H9 (cell line): ENCODE results near the gene FXYD1. TPM values are rescaled to one million over a fixed set of nuclear protein-coding genes. Genes with fewer than 3 reads are reported as not detected.

Source experiments
- DNase-seq: peaks from one replicate; pipeline ENCODE4 v3.0.0-alpha.2; 2017
- H2AFZ ChIP-seq: one replicate; pipeline ENCODE4 v1.6.1; 2013; ENCODE audit warnings: mild to moderate bottlenecking, low read length, control low read depth, moderate library complexity
- H2AK5ac ChIP-seq: 2 replicates; pipeline ENCODE4 v1.6.1; 2013; ENCODE audit warnings: low read length, control low read depth, mixed read lengths; ENCODE audit not compliant: insufficient read length
- H2BK120ac ChIP-seq: one replicate; pipeline ENCODE4 v1.6.1; 2013; ENCODE audit warnings: low read depth, mild to moderate bottlenecking, low read length, control low read depth, inconsistent platforms; ENCODE audit not compliant: poor library complexity, severe bottlenecking
- H2BK12ac ChIP-seq: 2 replicates; pipeline ENCODE4 v1.6.1; 2013; ENCODE audit warnings: low read length, control low read depth, mixed read lengths, low read depth; ENCODE audit not compliant: insufficient read length
- H2BK15ac ChIP-seq: 2 replicates; pipeline ENCODE4 v1.6.1; 2013; ENCODE audit warnings: low read depth, low read length, control low read depth
- H2BK20ac ChIP-seq: one replicate; pipeline ENCODE4 v1.6.1; 2013; ENCODE audit warnings: low read depth, mild to moderate bottlenecking, low read length, control low read depth, inconsistent platforms; ENCODE audit not compliant: poor library complexity, severe bottlenecking
- H2BK5ac ChIP-seq: 2 replicates; pipeline ENCODE4 v1.6.1; 2013; ENCODE audit warnings: low read length, control low read depth, mixed read lengths; ENCODE audit not compliant: insufficient read length
- H3K14ac ChIP-seq: 2 replicates; pipeline ENCODE4 v1.6.1; 2013; ENCODE audit warnings: low read length, control low read depth; ENCODE audit not compliant: insufficient read depth
- H3K18ac ChIP-seq: 2 replicates; pipeline ENCODE4 v1.6.1; 2013; ENCODE audit warnings: low read depth, mild to moderate bottlenecking, mixed read lengths, low read length, control low read depth; ENCODE audit not compliant: insufficient read length
- H3K23ac ChIP-seq: 2 replicates; pipeline ENCODE4 v1.6.1; 2013; ENCODE audit warnings: low read length, control low read depth, mixed read lengths, low read depth; ENCODE audit not compliant: insufficient read length
- H3K23me2 ChIP-seq: 2 replicates; pipeline ENCODE4 v1.6.1; 2013; ENCODE audit warnings: low read depth, mild to moderate bottlenecking, mixed read lengths, low read length, control low read depth; ENCODE audit not compliant: insufficient read length, poor library complexity, severe bottlenecking
- H3K27ac ChIP-seq: 2 replicates; pipeline ENCODE4 v1.5.1; 2013; ENCODE audit warnings: low read length, control low read depth, mixed read lengths, low read depth; ENCODE audit not compliant: insufficient read length
- H3K27me3 ChIP-seq: 2 replicates; pipeline ENCODE4 v1.6.1; 2013; ENCODE audit warnings: low read length, control low read depth, inconsistent platforms; ENCODE audit not compliant: insufficient read depth
- H3K4ac ChIP-seq: 2 replicates; pipeline ENCODE4 v1.6.1; 2013; ENCODE audit warnings: low read depth, mild to moderate bottlenecking, control low read depth, inconsistent platforms, low read length, moderate library complexity
- H3K4me1 ChIP-seq: 2 replicates; pipeline ENCODE4 v1.6.1; 2013; ENCODE audit warnings: low read length, control low read depth, inconsistent platforms; ENCODE audit not compliant: insufficient read depth
- H3K4me2 ChIP-seq: 2 replicates; pipeline ENCODE4 v1.6.1; 2013; ENCODE audit warnings: low read length, control low read depth, mixed read lengths; ENCODE audit not compliant: insufficient read length, insufficient read depth
- H3K56ac ChIP-seq: 2 replicates; pipeline ENCODE4 v1.6.1; 2013; ENCODE audit warnings: low read depth, mild to moderate bottlenecking, mixed read lengths, low read length, control low read depth; ENCODE audit not compliant: insufficient read length
- H3K79me1 ChIP-seq: 2 replicates; pipeline ENCODE4 v1.6.1; 2013; ENCODE audit warnings: low read depth, mild to moderate bottlenecking, moderate library complexity, low read length, control low read depth, inconsistent platforms; ENCODE audit not compliant: insufficient read depth, poor library complexity, severe bottlenecking
- H3K79me2 ChIP-seq: 2 replicates; pipeline ENCODE4 v1.6.1; 2013; ENCODE audit warnings: low read length, control low read depth, inconsistent platforms; ENCODE audit not compliant: insufficient read depth
- H3K9ac ChIP-seq: 2 replicates; pipeline ENCODE4 v1.6.1; 2013; ENCODE audit warnings: low read length, control low read depth, mixed read lengths; ENCODE audit not compliant: insufficient read length; ENCODE audit errors: extremely low read depth
- H3K9me3 ChIP-seq: one replicate; pipeline ENCODE4 v1.6.1; 2013; ENCODE audit warnings: low read depth, low read length, inconsistent platforms; ENCODE audit not compliant: control insufficient read depth
- H3T11ph ChIP-seq: one replicate; pipeline ENCODE4 v1.6.1; 2013; ENCODE audit warnings: mild to moderate bottlenecking, low read length, control low read depth, inconsistent platforms
- H4K20me1 ChIP-seq: one replicate; pipeline ENCODE4 v1.6.1; 2013; ENCODE audit not compliant: control insufficient read depth, insufficient read length, insufficient read depth
- H4K5ac ChIP-seq: 2 replicates; pipeline ENCODE4 v1.6.1; 2013; ENCODE audit warnings: low read depth, mild to moderate bottlenecking, mixed read lengths, low read length, control low read depth; ENCODE audit not compliant: insufficient read length
- H4K8ac ChIP-seq: replicated peaks from 2 replicates; pipeline ENCODE4 v1.6.1; 2013; ENCODE audit warnings: low read length, control low read depth, mixed read lengths, low read depth; ENCODE audit not compliant: insufficient read length
- H4K91ac ChIP-seq: 2 replicates; pipeline ENCODE4 v1.6.1; 2013; ENCODE audit warnings: low read depth, mild to moderate bottlenecking, moderate library complexity, mixed read lengths, low read length, control low read depth; ENCODE audit not compliant: insufficient read length
- H3K27ac Mint-ChIP-seq, 3 experiments: 2 replicates in 2 of 3; 3 replicates in 1 of 3; pipeline ENCODE4 v1.8.0; 2020 to 2021; ENCODE audit warnings: mixed read lengths in 3 of 3, mild to moderate bottlenecking in 1 of 3, moderate library complexity in 1 of 3
- H3K27me3 Mint-ChIP-seq: 2 replicates; pipeline ENCODE4 v1.8.0; 2021; ENCODE audit warnings: low read depth, mild to moderate bottlenecking, moderate library complexity, mixed read lengths
- H3K36me3 Mint-ChIP-seq, 3 experiments: 2 replicates in 2 of 3; 3 replicates in 1 of 3; pipeline ENCODE4 v1.8.0; 2020 to 2021; ENCODE audit warnings: low read depth in 3 of 3, mixed read lengths in 3 of 3; ENCODE audit not compliant: insufficient read depth in 1 of 3
- H3K4me1 Mint-ChIP-seq, 2 experiments: 2 replicates each; pipeline ENCODE4 v1.8.0; 2020; ENCODE audit warnings: mixed read lengths in 2 of 2
- H3K4me3 Mint-ChIP-seq, 2 experiments: 2 replicates in 1 of 2; 3 replicates in 1 of 2; pipeline ENCODE4 v1.8.0; 2020 to 2021; ENCODE audit warnings: mild to moderate bottlenecking in 2 of 2, mixed read lengths in 2 of 2, moderate library complexity in 1 of 2
- H3K9me3 Mint-ChIP-seq, 2 experiments: 2 replicates in 1 of 2; 3 replicates in 1 of 2; pipeline ENCODE4 v1.8.0; 2020; ENCODE audit warnings: mild to moderate bottlenecking in 2 of 2, mixed read lengths in 2 of 2, moderate library complexity in 1 of 2
- WGBS: extraction: QIAGEN DNeasy Blood & Tissue Kit; methylation state at CpG from one replicate; pipeline ENCODE4 v1.1.7; 2013; ENCODE audit warnings: missing lambda C conversion rate, low lambda C conversion rate, mixed read lengths; ENCODE audit not compliant: insufficient read length; ENCODE audit errors: extremely low coverage; 5-methylcytosine and 5-hydroxymethylcytosine counted together
- total RNA-seq: library from RNA; stranded (reverse); gene quantifications from 2 replicates; pipeline ENCODE4 v1.2.1, GENCODE V29; 2021
- TF ChIP-seq, protein P1 (sequence below): fragments of 200-600 bp; sonication (generic); conservative IDR thresholded peaks from 3 replicates; pipeline ENCODE4 v1.8.0; 2021; ENCODE audit warnings: antibody characterized with exemption, mild to moderate bottlenecking

The FXYD1 gene
- total RNA-seq, 1 experiment from 2014 or later: 7.7 TPM

DNA sequence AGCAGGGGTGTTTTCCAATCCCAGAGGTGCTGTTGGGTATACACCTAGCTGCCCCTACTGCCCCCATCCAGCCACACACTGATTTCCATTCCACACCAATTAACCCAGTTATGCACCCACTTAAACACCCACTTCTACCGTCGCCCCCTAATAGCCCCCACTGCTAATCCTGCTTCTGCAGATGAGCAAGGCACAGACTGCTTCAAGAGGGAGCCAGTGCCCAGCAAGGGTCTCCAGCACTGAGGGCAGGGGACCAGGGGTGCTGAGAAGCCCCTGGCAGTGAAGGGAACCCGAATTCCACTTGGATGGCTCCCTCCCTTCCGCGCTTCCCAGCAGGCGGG lies 5.6 kb downstream of the FXYD1 start:
- H3K9ac ChIP-seq: no peak overlapping the region
- H3K4me1 ChIP-seq: peaks cover 2% of the 10 kb centered on the region; the same call in 1 of the 2 replicates
- Mint-ChIP-seq H3K27ac (no peak overlapping the region), H3K4me3 (peak overlapping the region in 1 of 2 experiments; percentile 63; a peak in 3 of 5 replicates), H3K4me1 (peaks cover 36 to 45% of the 10 kb centered on the region in 2 experiments), H3K27me3 (peaks cover 41% of the 10 kb centered on the region), H3K36me3 (peaks cover 3 to 10% (median 5%) of the 10 kb centered on the region in 3 experiments; a peak in 4 of 7 replicates), H3K9me3 (no peaks in the 10 kb centered on the region)
- no peak overlapping the region for H2BK120ac ChIP-seq
- no peak overlapping the region for H2BK15ac ChIP-seq
- no peak overlapping the region for H2BK20ac ChIP-seq
- peak overlapping the region; percentile 16 for H3K4me2 ChIP-seq
- peaks cover 24% of the 10 kb centered on the region for H3K23me2 ChIP-seq
- TF ChIP-seq, protein P1, sequence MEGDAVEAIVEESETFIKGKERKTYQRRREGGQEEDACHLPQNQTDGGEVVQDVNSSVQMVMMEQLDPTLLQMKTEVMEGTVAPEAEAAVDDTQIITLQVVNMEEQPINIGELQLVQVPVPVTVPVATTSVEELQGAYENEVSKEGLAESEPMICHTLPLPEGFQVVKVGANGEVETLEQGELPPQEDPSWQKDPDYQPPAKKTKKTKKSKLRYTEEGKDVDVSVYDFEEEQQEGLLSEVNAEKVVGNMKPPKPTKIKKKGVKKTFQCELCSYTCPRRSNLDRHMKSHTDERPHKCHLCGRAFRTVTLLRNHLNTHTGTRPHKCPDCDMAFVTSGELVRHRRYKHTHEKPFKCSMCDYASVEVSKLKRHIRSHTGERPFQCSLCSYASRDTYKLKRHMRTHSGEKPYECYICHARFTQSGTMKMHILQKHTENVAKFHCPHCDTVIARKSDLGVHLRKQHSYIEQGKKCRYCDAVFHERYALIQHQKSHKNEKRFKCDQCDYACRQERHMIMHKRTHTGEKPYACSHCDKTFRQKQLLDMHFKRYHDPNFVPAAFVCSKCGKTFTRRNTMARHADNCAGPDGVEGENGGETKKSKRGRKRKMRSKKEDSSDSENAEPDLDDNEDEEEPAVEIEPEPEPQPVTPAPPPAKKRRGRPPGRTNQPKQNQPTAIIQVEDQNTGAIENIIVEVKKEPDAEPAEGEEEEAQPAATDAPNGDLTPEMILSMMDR: no peak
- no peak overlapping the region for H2BK5ac ChIP-seq
- no peak overlapping the region for H2AK5ac ChIP-seq
- H4K20me1 ChIP-seq: no peaks in the 10 kb centered on the region
- no peak overlapping the region for H3K56ac ChIP-seq
- H3K79me1 ChIP-seq: no peaks in the 10 kb centered on the region
- no peaks in the 10 kb centered on the region for H3K79me2 ChIP-seq
- H3K4ac ChIP-seq: no peak overlapping the region
- H3K23ac ChIP-seq: no peak overlapping the region
- no CpG with 5 or more reads among the region's 6 CpGs for WGBS
- H3K9me3 ChIP-seq: no peaks in the 10 kb centered on the region
- no peak for DNase-seq
- H3K27me3 ChIP-seq: no peaks in the 10 kb centered on the region; the same call in 1 of the 2 replicates
- no peak overlapping the region for H4K91ac ChIP-seq
- H3K18ac ChIP-seq: no peak overlapping the region
- no peak overlapping the region for H3K14ac ChIP-seq
- no peak overlapping the region for H3K27ac ChIP-seq
- H4K5ac ChIP-seq: no peak overlapping the region
- no peak overlapping the region for H2BK12ac ChIP-seq
- no peak overlapping the region for H4K8ac ChIP-seq
- H3T11ph ChIP-seq: no peak overlapping the region
- H2AFZ ChIP-seq: no peak overlapping the region
